WTC11 (cell line): Measurements from ENCODE around the gene APOBEC3G. TPM values are rescaled to one million over a fixed set of nuclear protein-coding genes. Genes with fewer than 3 reads are reported as not detected.

Experiments used
- ATAC-seq: fragments of 200-7000 bp; cut with Tn5 transposase; 2 replicates; pipeline ENCODE4 v1.10.0; 2021; ENCODE audit warnings: mild to moderate bottlenecking, moderate library complexity
- CTCF ChIA-PET: fragments of 300-600 bp; sonication (Branson Sonifier 250); formaldehyde crosslinking; loops from one replicate; lab custom pipeline; 2021; ENCODE audit warnings: antibody characterized with exemption; lab: Charles Lee
- POLR2A ChIA-PET: fragments of 350-600 bp; sonication (Branson Sonifier 250); formaldehyde crosslinking; loops from one replicate; lab custom pipeline; 2021; ENCODE audit warnings: antibody characterized with exemption; lab: Charles Lee
- DNase-seq: peaks from one replicate; pipeline ENCODE4 v3.0.0; 2021; ENCODE audit warnings: low spot score
- H3K27ac Mint-ChIP-seq: 2 replicates; pipeline ENCODE4 v1.8.0; 2021; ENCODE audit warnings: mixed read lengths
- H3K27me3 Mint-ChIP-seq: 2 replicates; pipeline ENCODE4 v1.8.0; 2021; ENCODE audit warnings: low read depth, mild to moderate bottlenecking, moderate library complexity, mixed read lengths
- H3K36me3 Mint-ChIP-seq: 2 replicates; pipeline ENCODE4 v1.8.0; 2021; ENCODE audit warnings: mixed read lengths
- H3K4me1 Mint-ChIP-seq: 2 replicates; pipeline ENCODE4 v1.8.0; 2022; ENCODE audit warnings: mixed read lengths
- H3K4me3 Mint-ChIP-seq: 2 replicates; pipeline ENCODE4 v1.8.0; 2021; ENCODE audit warnings: mild to moderate bottlenecking, moderate library complexity, mixed read lengths
- H3K9me3 Mint-ChIP-seq: 2 replicates; pipeline ENCODE4 v1.8.0; 2021; ENCODE audit warnings: mixed read lengths
- CBFB ChIP-seq: sonication (generic); formaldehyde crosslinking; IDR thresholded peaks from 2 replicates; pipeline ENCODE4 v1.8.1; 2022; ENCODE audit warnings: mild to moderate bottlenecking, low read depth, missing genetic modification reagents
- ESRRA ChIP-seq: sonication (generic); formaldehyde crosslinking; IDR thresholded peaks from 2 replicates; pipeline ENCODE4 v1.8.1; 2022; ENCODE audit warnings: mild to moderate bottlenecking, missing genetic modification reagents, borderline replicate concordance
- GRHL2 ChIP-seq: fragments of 250-450 bp; sonication (Bioruptor Pico); IDR thresholded peaks from 2 replicates; pipeline ENCODE4 v1.8.0; 2022; ENCODE audit warnings: mild to moderate bottlenecking, moderate library complexity; ENCODE audit not compliant: insufficient replicate concordance, severe bottlenecking
- GTF2I ChIP-seq: fragments of 250-450 bp; sonication (Bioruptor Pico); conservative IDR thresholded peaks from 2 replicates; pipeline ENCODE4 v1.4.0; 2021; ENCODE audit warnings: mild to moderate bottlenecking
- HMGA2 ChIP-seq: fragments of 250-450 bp; sonication (Bioruptor Pico); IDR thresholded peaks from 2 replicates; pipeline ENCODE4 v1.4.0; 2021; ENCODE audit warnings: mild to moderate bottlenecking, moderate library complexity
- KAT7 ChIP-seq: sonication (generic); formaldehyde crosslinking; IDR thresholded peaks from 2 replicates; pipeline ENCODE4 v1.8.1; 2023; ENCODE audit warnings: missing genetic modification reagents, mild to moderate bottlenecking, borderline replicate concordance
- MXD4 ChIP-seq: fragments of 250-450 bp; sonication (Bioruptor Pico); IDR thresholded peaks from 2 replicates; pipeline ENCODE4 v1.8.0; 2021; ENCODE audit warnings: mild to moderate bottlenecking, moderate library complexity, borderline replicate concordance
- NFE2L1 ChIP-seq: sonication (generic); formaldehyde crosslinking; IDR thresholded peaks from 2 replicates; pipeline ENCODE4 v1.8.1; 2023; ENCODE audit warnings: missing genetic modification reagents
- NR1H2 ChIP-seq: sonication (generic); formaldehyde crosslinking; IDR thresholded peaks from 2 replicates; pipeline ENCODE4 v1.9.0; 2021; ENCODE audit warnings: mild to moderate bottlenecking, moderate library complexity, missing genetic modification reagents
- NR2C2 ChIP-seq: sonication (generic); formaldehyde crosslinking; IDR thresholded peaks from 2 replicates; pipeline ENCODE4 v1.8.0; 2022; ENCODE audit warnings: mild to moderate bottlenecking, missing genetic modification reagents
- SP1 ChIP-seq: sonication (generic); formaldehyde crosslinking; conservative IDR thresholded peaks from 2 replicates; pipeline ENCODE4 v1.8.1; 2022; ENCODE audit warnings: missing genetic modification reagents
- ZNF121 ChIP-seq: sonication (generic); formaldehyde crosslinking; IDR thresholded peaks from 2 replicates; pipeline ENCODE4 v1.8.0; 2023; ENCODE audit warnings: missing genetic modification reagents
- ZNF138 ChIP-seq: sonication (generic); formaldehyde crosslinking; conservative IDR thresholded peaks from 2 replicates; pipeline ENCODE4 v1.8.1; 2022; ENCODE audit warnings: mild to moderate bottlenecking, moderate library complexity, missing genetic modification reagents
- ZNF263 ChIP-seq: sonication (generic); formaldehyde crosslinking; IDR thresholded peaks from 2 replicates; pipeline ENCODE4 v1.8.1; 2022; ENCODE audit warnings: low read depth, mild to moderate bottlenecking, moderate library complexity, missing genetic modification reagents
- total RNA-seq: library from RNA; stranded (reverse); gene quantifications from 3 replicates; pipeline ENCODE4 v1.2.3, GENCODE V29; 2021
- TF ChIP-seq, protein P1 (sequence below): sonication (generic); formaldehyde crosslinking; conservative IDR thresholded peaks from 2 replicates; pipeline ENCODE4 v1.8.1; 2022; ENCODE audit warnings: mild to moderate bottlenecking, missing genetic modification reagents
- TF ChIP-seq, protein P2 (sequence below): sonication (generic); formaldehyde crosslinking; IDR thresholded peaks from 2 replicates; pipeline ENCODE4 v1.8.0; 2022; ENCODE audit warnings: mild to moderate bottlenecking, missing genetic modification reagents
- TF ChIP-seq, protein P3 (sequence below): sonication (generic); formaldehyde crosslinking; IDR thresholded peaks from 2 replicates; pipeline ENCODE4 v1.8.1; 2022; ENCODE audit warnings: mild to moderate bottlenecking, moderate library complexity, missing genetic modification reagents
- TF ChIP-seq, protein P4 (sequence below): sonication (generic); formaldehyde crosslinking; IDR thresholded peaks from 2 replicates; pipeline ENCODE4 v1.8.1; 2022; ENCODE audit warnings: low read depth, mild to moderate bottlenecking, moderate library complexity, missing genetic modification reagents, borderline replicate concordance
- TF ChIP-seq, protein P5 (sequence below): sonication (generic); formaldehyde crosslinking; IDR thresholded peaks from 2 replicates; pipeline ENCODE4 v1.8.0; 2023; ENCODE audit warnings: missing genetic modification reagents
- TF ChIP-seq, protein P6 (sequence below): sonication (generic); formaldehyde crosslinking; IDR thresholded peaks from 2 replicates; pipeline ENCODE4 v1.8.1; 2023; ENCODE audit warnings: mild to moderate bottlenecking, missing genetic modification reagents, moderate library complexity
- TF ChIP-seq, protein P7 (sequence below): sonication (generic); formaldehyde crosslinking; IDR thresholded peaks from 2 replicates; pipeline ENCODE4 v1.8.0; 2022; ENCODE audit warnings: mild to moderate bottlenecking, missing genetic modification reagents
- TF ChIP-seq, protein P8 (sequence below): fragments of 250-450 bp; sonication (Bioruptor Pico); IDR thresholded peaks from 2 replicates; pipeline ENCODE4 v1.9.0; 2021; ENCODE audit warnings: mild to moderate bottlenecking
- TF ChIP-seq, protein P9 (sequence below): sonication (generic); formaldehyde crosslinking; IDR thresholded peaks from 2 replicates; pipeline ENCODE4 v1.8.1; 2023; ENCODE audit warnings: mild to moderate bottlenecking, missing genetic modification reagents, borderline replicate concordance

Gene APOBEC3G
- total RNA-seq, 1 experiment from 2014 or later, result 1.8 TPM

DNA sequence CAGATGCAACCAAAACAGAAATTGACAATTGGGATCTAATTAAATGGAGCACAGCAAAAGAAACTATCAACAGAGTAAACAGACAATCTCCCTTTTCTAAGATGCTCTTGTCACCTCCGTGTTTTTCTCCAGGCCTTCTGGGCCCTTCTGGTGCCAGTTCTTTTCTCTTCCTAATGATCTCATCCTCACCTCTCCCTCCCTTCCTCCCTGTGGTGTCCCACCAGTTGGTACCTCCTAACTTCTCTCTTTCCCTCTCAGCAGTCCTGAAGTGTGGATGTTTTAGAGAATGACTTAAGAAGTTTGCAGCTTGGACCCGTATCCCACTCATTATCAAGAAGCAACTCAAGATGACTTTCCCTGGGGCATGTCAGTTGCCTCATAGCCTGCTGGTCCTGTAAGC, 26.4 kb downstream of the APOBEC3G start:
- no peak for DNase-seq
- peak overlapping the region; percentile 55; the same call in 1 of the 2 replicates for H3K27ac Mint-ChIP-seq
- peaks cover 22% of the 10 kb centered on the region for H3K4me1 Mint-ChIP-seq
- no peaks in the 10 kb centered on the region for H3K36me3 Mint-ChIP-seq
- ChIA-PET CTCF (no interaction called here), POLR2A (no interaction called here)
- no peaks in the 10 kb centered on the region for H3K9me3 Mint-ChIP-seq
- ATAC-seq, result no peak
- no peaks in the 10 kb centered on the region for H3K27me3 Mint-ChIP-seq
- H3K4me3 Mint-ChIP-seq, result no peak overlapping the region
- TF ChIP-seq, protein P1, sequence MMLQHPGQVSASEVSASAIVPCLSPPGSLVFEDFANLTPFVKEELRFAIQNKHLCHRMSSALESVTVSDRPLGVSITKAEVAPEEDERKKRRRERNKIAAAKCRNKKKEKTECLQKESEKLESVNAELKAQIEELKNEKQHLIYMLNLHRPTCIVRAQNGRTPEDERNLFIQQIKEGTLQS, result no peak
- TF ChIP-seq GRHL2 (no peak), ESRRA (CRISPR knock-in tag) (no peak)

DNA sequence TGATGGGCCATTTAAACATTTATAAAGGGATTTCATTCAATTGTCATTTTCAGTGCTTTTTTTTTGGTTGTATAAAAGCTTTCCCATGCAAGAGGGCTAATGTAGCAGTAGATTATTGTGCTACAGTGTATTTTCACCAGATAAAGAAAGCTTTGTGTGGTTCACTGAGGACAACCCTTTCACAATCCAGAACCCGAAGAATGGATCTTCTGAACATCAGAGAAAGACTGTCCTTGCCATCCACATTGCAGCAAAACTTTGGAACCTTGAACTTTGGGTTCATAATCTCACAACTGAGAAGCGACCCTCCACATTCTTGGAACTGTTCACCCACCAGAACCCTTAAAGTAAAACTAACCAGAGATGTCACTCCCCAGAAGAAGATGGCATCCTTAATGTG, 29.3 kb downstream of the APOBEC3G start:
- Mint-ChIP-seq H3K36me3 (no peaks in the 10 kb centered on the region), H3K27ac (no peak overlapping the region), H3K9me3 (no peaks in the 10 kb centered on the region), H3K27me3 (peaks cover 6% of the 10 kb centered on the region), H3K4me1 (peaks cover 16% of the 10 kb centered on the region), H3K4me3 (no peak overlapping the region)
- no peak for ATAC-seq
- CTCF ChIA-PET, result no interaction called here
- DNase-seq, result no peak
- TF ChIP-seq NR2C2 (CRISPR knock-in tag) (no peak), GRHL2 (no peak), ZNF263 (CRISPR knock-in tag) (no peak), SP1 (no peak), HMGA2 (CRISPR knock-in tag) (no peak), CBFB (CRISPR knock-in tag) (no peak), ZNF121 (CRISPR knock-in tag) (no peak)
- TF ChIP-seq, protein P2, sequence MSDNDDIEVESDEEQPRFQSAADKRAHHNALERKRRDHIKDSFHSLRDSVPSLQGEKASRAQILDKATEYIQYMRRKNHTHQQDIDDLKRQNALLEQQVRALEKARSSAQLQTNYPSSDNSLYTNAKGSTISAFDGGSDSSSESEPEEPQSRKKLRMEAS (CRISPR knock-in tag), result no peak
- TF ChIP-seq, protein P3, sequence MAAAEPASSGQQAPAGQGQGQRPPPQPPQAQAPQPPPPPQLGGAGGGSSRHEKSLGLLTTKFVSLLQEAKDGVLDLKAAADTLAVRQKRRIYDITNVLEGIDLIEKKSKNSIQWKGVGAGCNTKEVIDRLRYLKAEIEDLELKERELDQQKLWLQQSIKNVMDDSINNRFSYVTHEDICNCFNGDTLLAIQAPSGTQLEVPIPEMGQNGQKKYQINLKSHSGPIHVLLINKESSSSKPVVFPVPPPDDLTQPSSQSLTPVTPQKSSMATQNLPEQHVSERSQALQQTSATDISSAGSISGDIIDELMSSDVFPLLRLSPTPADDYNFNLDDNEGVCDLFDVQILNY (CRISPR knock-in tag), result no peak
- TF ChIP-seq, protein P4, sequence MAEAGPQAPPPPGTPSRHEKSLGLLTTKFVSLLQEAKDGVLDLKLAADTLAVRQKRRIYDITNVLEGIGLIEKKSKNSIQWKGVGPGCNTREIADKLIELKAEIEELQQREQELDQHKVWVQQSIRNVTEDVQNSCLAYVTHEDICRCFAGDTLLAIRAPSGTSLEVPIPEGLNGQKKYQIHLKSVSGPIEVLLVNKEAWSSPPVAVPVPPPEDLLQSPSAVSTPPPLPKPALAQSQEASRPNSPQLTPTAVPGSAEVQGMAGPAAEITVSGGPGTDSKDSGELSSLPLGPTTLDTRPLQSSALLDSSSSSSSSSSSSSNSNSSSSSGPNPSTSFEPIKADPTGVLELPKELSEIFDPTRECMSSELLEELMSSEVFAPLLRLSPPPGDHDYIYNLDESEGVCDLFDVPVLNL (CRISPR knock-in tag), result no peak
- POLR2A ChIA-PET, result no interaction called here

DNA sequence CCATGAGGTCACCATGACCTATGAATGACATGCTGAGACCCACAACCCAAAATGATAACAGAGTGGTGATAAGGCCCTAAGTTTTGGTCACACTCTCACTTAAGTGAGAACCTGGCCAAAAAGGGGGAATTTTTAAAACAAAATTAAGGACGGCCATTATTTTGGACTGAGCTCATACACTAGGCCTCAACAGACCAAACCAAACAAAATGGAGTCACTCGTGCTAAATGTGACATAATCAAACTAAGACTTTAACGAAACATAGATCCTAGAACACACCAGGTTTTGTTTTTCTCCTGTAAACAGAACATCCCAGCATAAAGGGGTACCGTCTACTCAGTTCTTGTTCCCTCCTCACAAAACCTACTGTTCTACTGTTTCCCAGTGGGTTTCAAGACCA, 31.4 kb downstream of the APOBEC3G start:
- Mint-ChIP-seq H3K4me3 (no peak overlapping the region), H3K27me3 (peaks cover 12% of the 10 kb centered on the region)
- TF ChIP-seq GTF2I (no peak), NFE2L1 (CRISPR knock-in tag) (no peak), NR1H2 (CRISPR knock-in tag) (no peak), ZNF138 (CRISPR knock-in tag) (no peak), KAT7 (CRISPR knock-in tag) (no peak), MXD4 (CRISPR knock-in tag) (no peak), ZNF263 (CRISPR knock-in tag) (no peak)
- TF ChIP-seq, protein P5, sequence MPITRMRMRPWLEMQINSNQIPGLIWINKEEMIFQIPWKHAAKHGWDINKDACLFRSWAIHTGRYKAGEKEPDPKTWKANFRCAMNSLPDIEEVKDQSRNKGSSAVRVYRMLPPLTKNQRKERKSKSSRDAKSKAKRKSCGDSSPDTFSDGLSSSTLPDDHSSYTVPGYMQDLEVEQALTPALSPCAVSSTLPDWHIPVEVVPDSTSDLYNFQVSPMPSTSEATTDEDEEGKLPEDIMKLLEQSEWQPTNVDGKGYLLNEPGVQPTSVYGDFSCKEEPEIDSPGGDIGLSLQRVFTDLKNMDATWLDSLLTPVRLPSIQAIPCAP (CRISPR knock-in tag), result no peak
- TF ChIP-seq, protein P4 (CRISPR knock-in tag), result no peak
- TF ChIP-seq, protein P6, sequence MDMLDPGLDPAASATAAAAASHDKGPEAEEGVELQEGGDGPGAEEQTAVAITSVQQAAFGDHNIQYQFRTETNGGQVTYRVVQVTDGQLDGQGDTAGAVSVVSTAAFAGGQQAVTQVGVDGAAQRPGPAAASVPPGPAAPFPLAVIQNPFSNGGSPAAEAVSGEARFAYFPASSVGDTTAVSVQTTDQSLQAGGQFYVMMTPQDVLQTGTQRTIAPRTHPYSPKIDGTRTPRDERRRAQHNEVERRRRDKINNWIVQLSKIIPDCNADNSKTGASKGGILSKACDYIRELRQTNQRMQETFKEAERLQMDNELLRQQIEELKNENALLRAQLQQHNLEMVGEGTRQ (CRISPR knock-in tag), result no peak
- TF ChIP-seq, protein P7, sequence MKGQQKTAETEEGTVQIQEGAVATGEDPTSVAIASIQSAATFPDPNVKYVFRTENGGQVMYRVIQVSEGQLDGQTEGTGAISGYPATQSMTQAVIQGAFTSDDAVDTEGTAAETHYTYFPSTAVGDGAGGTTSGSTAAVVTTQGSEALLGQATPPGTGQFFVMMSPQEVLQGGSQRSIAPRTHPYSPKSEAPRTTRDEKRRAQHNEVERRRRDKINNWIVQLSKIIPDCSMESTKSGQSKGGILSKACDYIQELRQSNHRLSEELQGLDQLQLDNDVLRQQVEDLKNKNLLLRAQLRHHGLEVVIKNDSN (CRISPR knock-in tag), result no peak
- TF ChIP-seq, protein P8, sequence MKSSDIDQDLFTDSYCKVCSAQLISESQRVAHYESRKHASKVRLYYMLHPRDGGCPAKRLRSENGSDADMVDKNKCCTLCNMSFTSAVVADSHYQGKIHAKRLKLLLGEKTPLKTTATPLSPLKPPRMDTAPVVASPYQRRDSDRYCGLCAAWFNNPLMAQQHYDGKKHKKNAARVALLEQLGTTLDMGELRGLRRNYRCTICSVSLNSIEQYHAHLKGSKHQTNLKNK (CRISPR knock-in tag), result no peak
- TF ChIP-seq, protein P9, sequence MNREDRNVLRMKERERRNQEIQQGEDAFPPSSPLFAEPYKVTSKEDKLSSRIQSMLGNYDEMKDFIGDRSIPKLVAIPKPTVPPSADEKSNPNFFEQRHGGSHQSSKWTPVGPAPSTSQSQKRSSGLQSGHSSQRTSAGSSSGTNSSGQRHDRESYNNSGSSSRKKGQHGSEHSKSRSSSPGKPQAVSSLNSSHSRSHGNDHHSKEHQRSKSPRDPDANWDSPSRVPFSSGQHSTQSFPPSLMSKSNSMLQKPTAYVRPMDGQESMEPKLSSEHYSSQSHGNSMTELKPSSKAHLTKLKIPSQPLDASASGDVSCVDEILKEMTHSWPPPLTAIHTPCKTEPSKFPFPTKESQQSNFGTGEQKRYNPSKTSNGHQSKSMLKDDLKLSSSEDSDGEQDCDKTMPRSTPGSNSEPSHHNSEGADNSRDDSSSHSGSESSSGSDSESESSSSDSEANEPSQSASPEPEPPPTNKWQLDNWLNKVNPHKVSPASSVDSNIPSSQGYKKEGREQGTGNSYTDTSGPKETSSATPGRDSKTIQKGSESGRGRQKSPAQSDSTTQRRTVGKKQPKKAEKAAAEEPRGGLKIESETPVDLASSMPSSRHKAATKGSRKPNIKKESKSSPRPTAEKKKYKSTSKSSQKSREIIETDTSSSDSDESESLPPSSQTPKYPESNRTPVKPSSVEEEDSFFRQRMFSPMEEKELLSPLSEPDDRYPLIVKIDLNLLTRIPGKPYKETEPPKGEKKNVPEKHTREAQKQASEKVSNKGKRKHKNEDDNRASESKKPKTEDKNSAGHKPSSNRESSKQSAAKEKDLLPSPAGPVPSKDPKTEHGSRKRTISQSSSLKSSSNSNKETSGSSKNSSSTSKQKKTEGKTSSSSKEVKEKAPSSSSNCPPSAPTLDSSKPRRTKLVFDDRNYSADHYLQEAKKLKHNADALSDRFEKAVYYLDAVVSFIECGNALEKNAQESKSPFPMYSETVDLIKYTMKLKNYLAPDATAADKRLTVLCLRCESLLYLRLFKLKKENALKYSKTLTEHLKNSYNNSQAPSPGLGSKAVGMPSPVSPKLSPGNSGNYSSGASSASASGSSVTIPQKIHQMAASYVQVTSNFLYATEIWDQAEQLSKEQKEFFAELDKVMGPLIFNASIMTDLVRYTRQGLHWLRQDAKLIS (CRISPR knock-in tag), result no peak

More for the DNA sequence above, 31.4 kb downstream of the APOBEC3G start:
- Mint-ChIP-seq H3K9me3 (no peaks in the 10 kb centered on the region), H3K27ac (no peak overlapping the region), H3K4me1 (peaks cover 15% of the 10 kb centered on the region), H3K36me3 (no peaks in the 10 kb centered on the region)
- CTCF ChIA-PET, result no interaction called here
- ATAC-seq (no peak), DNase-seq (no peak)
- POLR2A ChIA-PET, result no interaction called here
